ENCODE data around the gene FUT2. TPM values are rescaled to one million over a fixed set of nuclear protein-coding genes. Genes with fewer than 3 reads are reported as not detected.
A peak's percentile ranks its signal among the peaks of the same experiment; 100 is the strongest.

Gene FUT2
- polyA plus RNA-seq (2013, experiment 1 of 2), result not detected
- not detected for polyA plus RNA-seq (2013, experiment 2 of 2)

DNA sequence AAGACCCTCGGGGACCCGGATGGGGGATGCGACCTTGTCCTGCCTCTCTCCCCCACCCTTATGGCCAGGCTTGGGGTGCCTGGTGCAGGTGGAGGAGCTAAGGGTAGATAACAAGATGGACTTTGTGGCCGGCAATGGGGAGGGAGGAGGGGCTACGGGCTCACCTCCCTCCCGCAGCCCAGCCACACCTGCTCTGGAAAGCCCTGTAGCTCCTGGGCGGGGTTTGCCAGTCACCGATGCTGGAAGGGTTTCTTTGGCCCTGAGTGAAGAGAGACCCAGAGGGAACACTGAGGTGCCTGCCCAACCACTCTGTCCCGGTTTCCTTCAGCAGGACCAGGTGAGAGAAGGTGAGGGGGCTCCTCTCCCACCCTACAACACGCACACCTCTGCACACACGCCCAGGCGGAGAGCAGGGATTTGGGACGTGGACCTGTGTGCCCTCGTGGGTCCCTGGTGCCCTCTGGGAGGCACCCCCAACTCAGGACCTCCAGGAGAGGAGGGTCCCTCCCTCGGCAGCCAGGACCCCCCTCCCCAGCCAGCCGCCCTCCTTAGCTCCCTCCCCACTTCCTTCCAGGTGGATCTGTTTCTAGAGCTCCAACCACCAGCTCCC lies at the start of gene FUT2:
Gene FUT2 (plus strand): TSS at position 229 of the 610 bp plus-strand sequence. CDS start 6,986 bp downstream, outside the sequence.
- Histone ChIP-seq H3K4me3 (ENCODE audit: insufficient read depth in 1 of 2, low read depth in 1 of 2, low read length in 2 of 2) (peak within 1 kb of the TSS in 1 of 2 experiments; percentile 38), H3K9me3 (ENCODE audit: control insufficient read depth, low read length) (no peaks in the 10 kb centered on the region), H2AK5ac (ENCODE audit: low read length, severe bottlenecking) (no peak within 1 kb of the TSS), H3K4ac (ENCODE audit: low read depth in 1 of 2, low read length in 2 of 2) (peak within 1 kb of the TSS in 1 of 2 experiments; percentile 49), H2BK12ac (ENCODE audit: low read length in 2 of 2) (peak within 1 kb of the TSS in 1 of 2 experiments; percentile 66), H3K79me1 (replicated peaks; ENCODE audit: low read length, poor library complexity, severe bottlenecking) (no peaks in the 10 kb centered on the region), H2BK120ac (ENCODE audit: low read depth, low read length) (peak within 1 kb of the TSS; percentile 22), H2BK15ac (ENCODE audit: low read depth, poor library complexity, severe bottlenecking) (peak within 1 kb of the TSS; percentile 57), H3K14ac (ENCODE audit: low read length in 2 of 2) (peak within 1 kb of the TSS in 1 of 2 experiments; percentile 89), H3K27ac (ENCODE audit: low read length, poor library complexity, severe bottlenecking) (no peak within 1 kb of the TSS), H3K4me1 (ENCODE audit: control insufficient read depth, insufficient read depth, low read depth, low read length) (peaks cover 20% of the 10 kb centered on the region), H3K27me3 (ENCODE audit: control insufficient read depth in 1 of 2, insufficient read depth in 1 of 2, low read length in 2 of 2) (peaks cover 8 to 21% of the 10 kb centered on the region in 2 experiments), H4K91ac (ENCODE audit: low read length) (peak within 1 kb of the TSS; percentile 62), H4K8ac (ENCODE audit: low read length) (peak within 1 kb of the TSS; percentile 57), H3K4me2 (ENCODE audit: low read length, poor library complexity, severe bottlenecking) (peak within 1 kb of the TSS; percentile 57), H3K18ac (ENCODE audit: low read depth in 1 of 2, low read length in 2 of 2) (peak within 1 kb of the TSS in 1 of 2 experiments; percentile 63), H2BK5ac (ENCODE audit: low read depth, low read length, poor library complexity, severe bottlenecking) (no peak within 1 kb of the TSS), H3K23ac (ENCODE audit: low read length in 2 of 2) (peak within 1 kb of the TSS in 1 of 2 experiments; percentile 74), H3K36me3 (ENCODE audit: control insufficient read depth in 1 of 2, insufficient read depth in 2 of 2, low read depth in 1 of 2, low read length in 2 of 2) (no peaks in the 10 kb centered on the region), H3K9ac (ENCODE audit: low read length) (peak within 1 kb of the TSS; percentile 27), H2AFZ (ENCODE audit: low read depth, low read length) (no peak within 1 kb of the TSS)
- 14% methylated on average over 11 of the region's 16 CpGs for WGBS
- DNase-seq, result no peak

DNA sequence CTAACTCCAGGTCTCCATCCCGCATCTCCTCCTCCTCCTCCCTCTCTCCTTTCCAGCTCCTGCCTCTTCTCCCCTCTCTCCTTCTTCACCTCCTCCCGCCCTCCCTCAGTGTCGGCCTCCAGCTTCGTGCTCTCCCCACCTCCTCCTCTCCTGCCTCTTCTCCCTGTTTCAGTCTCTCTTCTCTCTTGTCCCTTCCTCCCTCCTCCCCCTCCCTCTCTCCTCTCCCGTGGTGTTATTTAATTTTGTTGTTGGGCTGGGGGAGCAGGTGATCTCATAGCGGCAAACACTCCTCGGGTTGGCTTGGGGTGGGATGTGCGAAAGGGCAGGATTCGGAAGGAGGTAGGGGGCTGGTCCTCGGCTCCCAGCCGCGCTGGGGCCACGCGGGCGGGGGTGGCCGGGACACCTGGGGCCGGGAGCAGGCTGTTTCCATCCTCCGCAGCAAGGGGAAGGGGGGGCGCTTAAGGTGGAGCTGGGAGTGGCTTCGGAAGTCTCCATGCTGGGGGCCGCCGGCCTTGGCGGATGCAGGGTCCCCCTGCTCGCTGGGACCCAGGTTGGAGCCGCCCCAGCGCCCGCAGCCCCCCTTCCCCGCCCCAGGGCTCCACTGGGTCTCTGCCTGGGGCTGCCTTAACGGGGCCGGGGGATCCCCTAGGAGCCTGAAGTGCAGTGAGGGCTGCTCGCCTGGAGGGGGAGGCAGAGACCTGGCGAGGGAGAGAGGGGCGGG lies 49.6 kb upstream of the FUT2 start, which contains the start of gene CA11:
Gene CA11 (minus strand): TSS at position 187 of the 721 bp plus-strand sequence. CDS start 555 bp downstream, outside the sequence.
- H2BK15ac ChIP-seq (ENCODE audit: low read depth, poor library complexity, severe bottlenecking), result peak within 1 kb of the TSS; percentile 99
- DNase-seq, result peak; percentile 89
- H3K4me1 ChIP-seq (ENCODE audit: control insufficient read depth, insufficient read depth, low read depth, low read length), result peaks cover 24% of the 10 kb centered on the region
- H4K8ac ChIP-seq (ENCODE audit: low read length), result peak within 1 kb of the TSS; percentile 94
- peak within 1 kb of the TSS; percentile 58 to 80 for H3K4me3 ChIP-seq (ENCODE audit: insufficient read depth in 1 of 2, low read depth in 1 of 2, low read length in 2 of 2)
- H3K79me1 ChIP-seq (replicated peaks; ENCODE audit: low read length, poor library complexity, severe bottlenecking), result no peaks in the 10 kb centered on the region
- H3K36me3 ChIP-seq (ENCODE audit: control insufficient read depth in 1 of 2, insufficient read depth in 2 of 2, low read depth in 1 of 2, low read length in 2 of 2), result no peaks in the 10 kb centered on the region
- H3K18ac ChIP-seq (ENCODE audit: low read depth in 1 of 2, low read length in 2 of 2), result peak within 1 kb of the TSS; percentile 58 to 98
- WGBS, result under 1% methylated on average over 27 of the region's 33 CpGs
- H4K91ac ChIP-seq (ENCODE audit: low read length), result peak within 1 kb of the TSS; percentile 47
- H2AFZ ChIP-seq (ENCODE audit: low read depth, low read length), result peak within 1 kb of the TSS; percentile 92
- H3K4me2 ChIP-seq (ENCODE audit: low read length, poor library complexity, severe bottlenecking), result peak within 1 kb of the TSS; percentile 89
- H2BK12ac ChIP-seq (ENCODE audit: low read length in 2 of 2), result peak within 1 kb of the TSS; percentile 6 to 97
- peak within 1 kb of the TSS in 1 of 2 experiments; percentile 95 for H3K4ac ChIP-seq (ENCODE audit: low read depth in 1 of 2, low read length in 2 of 2)
- peak within 1 kb of the TSS in 1 of 2 experiments; percentile 2 for H3K23ac ChIP-seq (ENCODE audit: low read length in 2 of 2)
- H3K9ac ChIP-seq (ENCODE audit: low read length), result peak within 1 kb of the TSS; percentile 53
- peak within 1 kb of the TSS; percentile 68 for H2AK5ac ChIP-seq (ENCODE audit: low read length, severe bottlenecking)
- no peaks in the 10 kb centered on the region for H3K9me3 ChIP-seq (ENCODE audit: control insufficient read depth, low read length)
- peak within 1 kb of the TSS; percentile 73 for H3K27ac ChIP-seq (ENCODE audit: low read length, poor library complexity, severe bottlenecking)
- peak within 1 kb of the TSS; percentile 54 for H2BK120ac ChIP-seq (ENCODE audit: low read depth, low read length)
- H2BK5ac ChIP-seq (ENCODE audit: low read depth, low read length, poor library complexity, severe bottlenecking), result peak within 1 kb of the TSS; percentile 76
- H3K14ac ChIP-seq (ENCODE audit: low read length in 2 of 2), result peak within 1 kb of the TSS in 1 of 2 experiments; percentile 76
- no peaks in the 10 kb centered on the region for H3K27me3 ChIP-seq (ENCODE audit: control insufficient read depth in 1 of 2, insufficient read depth in 1 of 2, low read length in 2 of 2)

DNA sequence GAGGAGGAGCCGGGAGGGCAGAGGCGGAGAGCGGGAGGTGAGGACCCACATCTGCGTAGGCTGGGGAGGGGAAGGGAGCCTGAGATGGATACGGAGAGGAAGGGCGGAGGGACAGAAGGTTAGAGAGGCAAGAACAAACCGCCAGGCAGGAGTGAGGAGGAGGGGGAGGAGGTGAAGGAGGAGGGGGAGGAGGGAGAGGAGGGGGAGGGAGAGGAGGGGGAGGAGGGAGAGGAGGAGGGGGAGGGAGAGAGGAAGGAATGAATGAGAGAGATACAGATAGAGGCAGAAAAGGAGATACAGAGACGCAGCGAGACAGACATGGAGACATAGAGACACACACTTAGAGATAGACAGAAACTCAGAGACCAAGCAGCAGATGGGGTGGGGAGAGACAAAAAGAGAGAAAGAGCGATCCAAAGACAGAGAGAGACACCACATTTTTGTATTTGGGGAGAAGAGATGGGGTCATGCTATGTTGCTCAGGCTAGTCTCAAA lies 49.0 kb upstream of the FUT2 start:
- H2BK12ac ChIP-seq (ENCODE audit: low read length in 2 of 2), result peak overlapping the region in 1 of 2 experiments; percentile 77
- H2BK15ac ChIP-seq (ENCODE audit: low read depth, poor library complexity, severe bottlenecking), result no peak overlapping the region
- H3K4me3 ChIP-seq (ENCODE audit: insufficient read depth in 1 of 2, low read depth in 1 of 2, low read length in 2 of 2), result peak overlapping the region in 1 of 2 experiments; percentile 80
- no peak overlapping the region for H2BK5ac ChIP-seq (ENCODE audit: low read depth, low read length, poor library complexity, severe bottlenecking)
- H2AK5ac ChIP-seq (ENCODE audit: low read length, severe bottlenecking), result peak overlapping the region; percentile 68
- peak overlapping the region; percentile 89 for H3K4me2 ChIP-seq (ENCODE audit: low read length, poor library complexity, severe bottlenecking)
- DNase-seq, result no peak
- peak overlapping the region in 1 of 2 experiments; percentile 79 for H3K4ac ChIP-seq (ENCODE audit: low read depth in 1 of 2, low read length in 2 of 2)
- H3K36me3 ChIP-seq (ENCODE audit: control insufficient read depth in 1 of 2, insufficient read depth in 2 of 2, low read depth in 1 of 2, low read length in 2 of 2), result no peaks in the 10 kb centered on the region
- no peaks in the 10 kb centered on the region for H3K27me3 ChIP-seq (ENCODE audit: control insufficient read depth in 1 of 2, insufficient read depth in 1 of 2, low read length in 2 of 2)
- H3K79me1 ChIP-seq (replicated peaks; ENCODE audit: low read length, poor library complexity, severe bottlenecking), result no peaks in the 10 kb centered on the region
- no peak overlapping the region for H3K23ac ChIP-seq (ENCODE audit: low read length in 2 of 2)
- WGBS, result 44% methylated on average over 2 of the region's 10 CpGs
- peak overlapping the region; percentile 39 for H3K9ac ChIP-seq (ENCODE audit: low read length)
- H4K8ac ChIP-seq (ENCODE audit: low read length), result no peak overlapping the region
- peak overlapping the region in 1 of 2 experiments; percentile 46 for H3K18ac ChIP-seq (ENCODE audit: low read depth in 1 of 2, low read length in 2 of 2)
- no peak overlapping the region for H3K14ac ChIP-seq (ENCODE audit: low read length in 2 of 2)
- H2BK120ac ChIP-seq (ENCODE audit: low read depth, low read length), result no peak overlapping the region
- no peak overlapping the region for H3K27ac ChIP-seq (ENCODE audit: low read length, poor library complexity, severe bottlenecking)
- peaks cover 24% of the 10 kb centered on the region for H3K4me1 ChIP-seq (ENCODE audit: control insufficient read depth, insufficient read depth, low read depth, low read length)
- no peaks in the 10 kb centered on the region for H3K9me3 ChIP-seq (ENCODE audit: control insufficient read depth, low read length)
- H4K91ac ChIP-seq (ENCODE audit: low read length), result no peak overlapping the region
- no peak overlapping the region for H2AFZ ChIP-seq (ENCODE audit: low read depth, low read length)

DNA sequence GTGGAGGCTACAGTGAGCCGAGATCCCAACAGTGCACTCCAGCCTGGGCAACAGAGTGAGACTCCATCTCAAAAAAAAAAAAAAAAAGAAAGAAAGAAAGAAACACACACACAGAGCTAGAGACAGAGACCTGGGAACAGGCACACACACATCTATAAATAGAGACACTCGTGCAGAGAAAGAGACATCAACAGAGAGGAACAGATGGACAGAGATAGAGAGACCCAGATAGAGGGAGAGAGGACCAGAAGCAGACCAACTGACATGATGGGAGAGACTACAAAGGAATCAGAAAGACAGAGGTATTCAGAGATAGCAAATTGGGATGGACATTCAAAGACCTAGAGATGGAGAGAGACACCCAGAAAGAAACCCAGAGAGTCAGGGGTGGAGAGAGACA lies 47.6 kb upstream of the FUT2 start:
- Histone ChIP-seq H3K18ac (ENCODE audit: low read depth in 1 of 2, low read length in 2 of 2) (no peak overlapping the region), H3K27me3 (ENCODE audit: control insufficient read depth in 1 of 2, insufficient read depth in 1 of 2, low read length in 2 of 2) (no peaks in the 10 kb centered on the region), H3K36me3 (ENCODE audit: control insufficient read depth in 1 of 2, insufficient read depth in 2 of 2, low read depth in 1 of 2, low read length in 2 of 2) (no peaks in the 10 kb centered on the region)

More for the DNA sequence above, 47.6 kb upstream of the FUT2 start:
- no peak overlapping the region for H3K4me2 ChIP-seq (ENCODE audit: low read length, poor library complexity, severe bottlenecking)
- H3K27ac ChIP-seq (ENCODE audit: low read length, poor library complexity, severe bottlenecking), result no peak overlapping the region
- peaks cover 26% of the 10 kb centered on the region for H3K4me1 ChIP-seq (ENCODE audit: control insufficient read depth, insufficient read depth, low read depth, low read length)
- no peak overlapping the region for H2BK120ac ChIP-seq (ENCODE audit: low read depth, low read length)
- no peak overlapping the region for H3K14ac ChIP-seq (ENCODE audit: low read length in 2 of 2)
- no peak overlapping the region for H3K23ac ChIP-seq (ENCODE audit: low read length in 2 of 2)
- no peaks in the 10 kb centered on the region for H3K9me3 ChIP-seq (ENCODE audit: control insufficient read depth, low read length)
- WGBS, result 77% methylated on average over 2 of the region's 2 CpGs
- no peak overlapping the region for H3K4ac ChIP-seq (ENCODE audit: low read depth in 1 of 2, low read length in 2 of 2)
- H4K8ac ChIP-seq (ENCODE audit: low read length), result no peak overlapping the region
- H2AFZ ChIP-seq (ENCODE audit: low read depth, low read length), result no peak overlapping the region
- H2BK12ac ChIP-seq (ENCODE audit: low read length in 2 of 2), result no peak overlapping the region
- H2AK5ac ChIP-seq (ENCODE audit: low read length, severe bottlenecking), result no peak overlapping the region
- H3K79me1 ChIP-seq (replicated peaks; ENCODE audit: low read length, poor library complexity, severe bottlenecking), result no peaks in the 10 kb centered on the region
- no peak overlapping the region for H4K91ac ChIP-seq (ENCODE audit: low read length)
- no peak overlapping the region for H2BK15ac ChIP-seq (ENCODE audit: low read depth, poor library complexity, severe bottlenecking)
- DNase-seq, result no peak
- H3K9ac ChIP-seq (ENCODE audit: low read length), result no peak overlapping the region
- H2BK5ac ChIP-seq (ENCODE audit: low read depth, low read length, poor library complexity, severe bottlenecking), result no peak overlapping the region
- H3K4me3 ChIP-seq (ENCODE audit: insufficient read depth in 1 of 2, low read depth in 1 of 2, low read length in 2 of 2), result no peak overlapping the region
